Sigmoid colon (tissue), 7 donors: Measurements from ENCODE around the gene MYBPC3. TPM values are rescaled to one million over a fixed set of nuclear protein-coding genes. Genes with fewer than 3 reads are reported as not detected.

Source experiments
- DNase-seq: peaks from one replicate; pipeline ENCODE4 v3.0.0-alpha.2; 2019
- H3K27ac ChIP-seq, 4 donors: fragments of 200-600 bp; sonication (generic); one replicate each; pipeline ENCODE4 v1.5.1; 2016 to 2019; ENCODE audit warnings: mild to moderate bottlenecking in 1 of 4
- H3K27me3 ChIP-seq, 3 donors: fragments of 200-600 bp; sonication (generic); one replicate each; pipeline ENCODE4 v1.5.1; 2019; ENCODE audit warnings: mild to moderate bottlenecking in 1 of 3
- H3K36me3 ChIP-seq, 4 donors: fragments of 200-600 bp; sonication (generic); one replicate each; pipeline ENCODE4 v1.5.1; 2016 to 2019
- H3K4me1 ChIP-seq, 4 donors: fragments of 200-600 bp; sonication (generic); one replicate each; pipeline ENCODE4 v1.5.1; 2017 to 2019
- H3K4me3 ChIP-seq, 4 donors: fragments of 200-600 bp; sonication (generic); one replicate each; pipeline ENCODE4 v1.5.1; 2017 to 2019; ENCODE audit warnings: mild to moderate bottlenecking in 2 of 4, moderate library complexity in 1 of 4
- H3K9me3 ChIP-seq, 4 donors: fragments of 200-600 bp in 3 of 4; sonication (generic) in 3 of 4; one replicate each; pipeline versions ENCODE4 v1.5.1 to v1.6.1; 2013 to 2019
- CTCF ChIP-seq, 4 experiments: fragments of 450-650 bp in 3 of 4; fragments of 200-600 bp in 1 of 4; IDR thresholded peaks; one replicate each; pipeline ENCODE4 v1.5.1; 2016 to 2019; ENCODE audit warnings: antibody characterized with exemption in 4 of 4, mild to moderate bottlenecking in 3 of 4, moderate library complexity in 2 of 4
- EP300 ChIP-seq, 4 donors: sonication (generic); formaldehyde crosslinking; IDR thresholded peaks; one replicate each; pipeline ENCODE4 v1.6.1; 2017; ENCODE audit warnings: antibody characterized with exemption in 4 of 4
- POLR2A ChIP-seq, 2 donors: fragments of 450-650 bp; IDR thresholded peaks; one replicate each; pipeline ENCODE4 v1.6.1; 2016; ENCODE audit warnings: antibody characterized with exemption in 2 of 2, mild to moderate bottlenecking in 2 of 2, moderate library complexity in 2 of 2
- POLR2AphosphoS5 ChIP-seq, 4 donors: sonication (generic); formaldehyde crosslinking; IDR thresholded peaks; one replicate each; pipeline ENCODE4 v1.6.1; 2017; ENCODE audit warnings: antibody characterized with exemption in 4 of 4
- WGBS, 2 donors: extraction: QIAGEN DNeasy Blood & Tissue Kit; methylation state at CpG; one replicate each; pipeline ENCODE4 v1.1.7; 2013; 5-methylcytosine and 5-hydroxymethylcytosine counted together
- intact Hi-C: fragments of 100-400 bp; cut with DNase I; formaldehyde crosslinking; loops from one replicate; pipeline ENCODE4 v1.15.1; 2023
- polyA plus RNA-seq, 3 donors: library from polyadenylated mRNA; stranded (reverse); fragments of 200-250 nt; gene quantifications; one replicate each; pipeline ENCODE4 v1.2.3, GENCODE V29; 2013
- total RNA-seq, 4 donors: library from RNA; depleted of rRNA; stranded (reverse); fragments of >200 nt; gene quantifications; one replicate each; pipeline ENCODE4 v1.1.0, GENCODE V29; 2016
- donor health status: healthy with polysubstance abuse.
- donor health status: Bipolar disorder and iron deficiency.
- donor health status: healthy.

MYBPC3 gene
- total and polyA plus RNA-seq, 7 donors = 0.29 to 1.4 (median 0.60) TPM; not detected in 4

GRCh38 chr11:47396049-47396320 is 43.5 kb upstream of the MYBPC3 start:
- TF ChIP-seq POLR2A (IDR thresholded peaks at IDR 0.05) (no peak), CTCF (IDR thresholded peaks at IDR 0.05) (no peak), EP300 (IDR thresholded peaks at IDR 0.05) (no peak), POLR2AphosphoS5 (IDR thresholded peaks at IDR 0.05) (no peak)
- WGBS, 2 donors = 84 to 93% methylated on average over 3 of the region's 3 CpGs
- intact Hi-C loops = no loop called here
- Histone ChIP-seq H3K4me1 (peaks cover 0 to 17% (median 14%) of the 10 kb centered on the region in 4 donors), H3K36me3 (no peaks in the 10 kb centered on the region), H3K9me3 (no peaks in the 10 kb centered on the region), H3K27ac (peak overlapping the region; percentile 61 to 80 (median 67)), H3K4me3 (no peak overlapping the region), H3K27me3 (no peaks in the 10 kb centered on the region)
- DNase-seq = no peak

GRCh38 chr11:47395223-47396048 is 42.9 kb upstream of the MYBPC3 start:
- WGBS, 2 donors = 65 to 83% methylated on average over 25 of the region's 25 CpGs
- Histone ChIP-seq H3K36me3 (no peaks in the 10 kb centered on the region), H3K9me3 (no peaks in the 10 kb centered on the region), H3K27me3 (no peaks in the 10 kb centered on the region), H3K27ac (peak overlapping the region; percentile 61 to 80 (median 67)), H3K4me1 (peaks cover 0 to 12% (median 9%) of the 10 kb centered on the region in 4 donors), H3K4me3 (peak overlapping the region in 1 of 4 donors; percentile 21)
- intact Hi-C loops = no loop called here
- TF ChIP-seq CTCF (IDR thresholded peaks at IDR 0.05) (no peak), POLR2A (IDR thresholded peaks at IDR 0.05) (no peak), POLR2AphosphoS5 (IDR thresholded peaks at IDR 0.05) (no peak), EP300 (IDR thresholded peaks at IDR 0.05) (no peak)
- DNase-seq = no peak

GRCh38 chr11:47394322-47395222 is 42.1 kb upstream of the MYBPC3 start:
- H3K27me3 ChIP-seq = no peaks in the 10 kb centered on the region
- H3K36me3 ChIP-seq = no peaks in the 10 kb centered on the region
- peak overlapping the region in 1 of 4 donors; percentile 21 for H3K4me3 ChIP-seq
- TF ChIP-seq POLR2A (IDR thresholded peaks at IDR 0.05) (peak in 1 of 2 donors; percentile 5), CTCF (IDR thresholded peaks at IDR 0.05) (no peak), POLR2AphosphoS5 (IDR thresholded peaks at IDR 0.05) (peak in 2 of 4 donors; percentile 35 to 38), EP300 (IDR thresholded peaks at IDR 0.05) (no peak)
- H3K4me1 ChIP-seq = peaks cover 0 to 3% (median 2%) of the 10 kb centered on the region in 4 donors
- WGBS, 2 donors = 58 to 83% methylated on average over 39 of the region's 39 CpGs
- H3K9me3 ChIP-seq = no peaks in the 10 kb centered on the region
- DNase-seq = peak; percentile 61
- intact Hi-C loops = no loop called here
- H3K27ac ChIP-seq = peak overlapping the region; percentile 61 to 80 (median 67)

GRCh38 chr11:47394050-47394321 is 41.5 kb upstream of the MYBPC3 start:
- 78% methylated on average over 9 of the region's 9 CpGs for WGBS, 2 donors
- Histone ChIP-seq H3K4me3 (no peak overlapping the region), H3K36me3 (no peaks in the 10 kb centered on the region), H3K27ac (peak overlapping the region; percentile 61 to 80 (median 67)), H3K4me1 (no peaks in the 10 kb centered on the region), H3K9me3 (no peaks in the 10 kb centered on the region), H3K27me3 (no peaks in the 10 kb centered on the region)
- intact Hi-C loops = no loop called here
- TF ChIP-seq EP300 (IDR thresholded peaks at IDR 0.05) (no peak), POLR2AphosphoS5 (IDR thresholded peaks at IDR 0.05) (no peak), CTCF (IDR thresholded peaks at IDR 0.05) (no peak), POLR2A (IDR thresholded peaks at IDR 0.05) (no peak)
- DNase-seq = peak; percentile 65
